SHP77 treated with DMSO at 0.1 percent for 48 hours (cell line): ENCODE data around the gene ADCY10.
"Not testable (repeated sequence)": the region's sequence is repeated elsewhere in the genome, so short reads cannot be mapped to it uniquely, and the experiment has no call there.

Experiments used
- DNase-seq: peaks from one replicate; lab custom pipeline; 2025; lab: John Stamatoyannopoulos, UW

Gene ADCY10

DNA sequence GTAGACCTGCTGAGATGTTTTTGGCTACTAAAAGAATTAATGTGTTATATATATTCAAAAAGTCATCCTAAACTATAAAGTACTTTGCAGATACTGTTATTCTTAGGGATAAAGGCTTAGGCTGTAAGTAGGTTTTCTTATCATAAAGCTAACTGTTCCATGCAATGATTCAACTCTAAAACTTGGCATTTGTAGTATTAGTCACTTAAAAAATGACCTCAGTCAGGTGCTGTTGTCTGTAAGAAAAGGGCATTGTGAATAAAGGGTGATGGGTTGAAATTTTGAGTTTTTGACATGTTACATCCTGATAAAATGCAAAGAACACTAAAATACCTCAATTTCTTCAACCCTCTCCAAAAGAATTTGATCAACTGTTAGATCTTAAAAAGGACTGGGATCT is 32.9 kb downstream of the ADCY10 start:
- DNase-seq: no peak

DNA sequence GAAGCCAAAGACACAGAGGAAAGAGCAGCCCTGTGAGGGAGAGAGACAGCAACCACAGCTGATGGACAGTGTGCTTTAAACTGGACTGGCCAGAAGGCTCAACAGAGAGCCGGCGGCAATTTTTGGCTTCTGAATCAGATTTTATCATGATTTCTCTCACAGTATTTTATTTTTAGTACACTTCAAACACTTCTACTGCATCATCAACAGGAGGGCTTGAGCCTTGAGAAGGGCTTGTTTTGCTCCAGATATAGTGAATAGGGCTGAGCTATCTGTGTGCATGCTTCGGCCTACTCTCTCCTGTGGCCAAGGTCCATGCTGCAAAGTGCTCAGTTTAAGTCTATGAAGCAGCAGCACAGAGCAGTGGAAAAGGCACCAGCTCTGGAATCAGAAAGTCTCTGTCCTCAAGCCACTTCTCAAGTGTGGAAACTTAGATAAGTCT is 33.3 kb downstream of the ADCY10 start:
- DNase-seq: no peak

DNA sequence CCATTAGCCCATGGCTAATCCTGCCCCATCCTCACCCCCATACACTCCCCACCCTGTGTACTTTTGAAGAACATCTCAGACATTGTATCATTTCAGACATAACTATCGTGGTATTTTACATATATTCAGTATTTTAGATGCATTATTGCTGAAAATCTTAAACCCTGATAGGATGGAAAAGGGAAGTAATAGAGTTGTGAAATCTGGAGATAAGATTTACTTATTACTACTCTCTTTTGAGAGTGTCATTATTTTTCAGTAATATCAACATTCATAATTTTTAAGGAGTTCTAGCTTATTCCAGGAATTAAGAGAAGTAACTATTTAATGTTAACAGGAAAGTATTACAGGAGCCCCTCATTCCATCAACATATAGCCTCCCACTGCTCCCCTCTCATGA is 34.4 kb downstream of the ADCY10 start:
- DNase-seq: no peak

DNA sequence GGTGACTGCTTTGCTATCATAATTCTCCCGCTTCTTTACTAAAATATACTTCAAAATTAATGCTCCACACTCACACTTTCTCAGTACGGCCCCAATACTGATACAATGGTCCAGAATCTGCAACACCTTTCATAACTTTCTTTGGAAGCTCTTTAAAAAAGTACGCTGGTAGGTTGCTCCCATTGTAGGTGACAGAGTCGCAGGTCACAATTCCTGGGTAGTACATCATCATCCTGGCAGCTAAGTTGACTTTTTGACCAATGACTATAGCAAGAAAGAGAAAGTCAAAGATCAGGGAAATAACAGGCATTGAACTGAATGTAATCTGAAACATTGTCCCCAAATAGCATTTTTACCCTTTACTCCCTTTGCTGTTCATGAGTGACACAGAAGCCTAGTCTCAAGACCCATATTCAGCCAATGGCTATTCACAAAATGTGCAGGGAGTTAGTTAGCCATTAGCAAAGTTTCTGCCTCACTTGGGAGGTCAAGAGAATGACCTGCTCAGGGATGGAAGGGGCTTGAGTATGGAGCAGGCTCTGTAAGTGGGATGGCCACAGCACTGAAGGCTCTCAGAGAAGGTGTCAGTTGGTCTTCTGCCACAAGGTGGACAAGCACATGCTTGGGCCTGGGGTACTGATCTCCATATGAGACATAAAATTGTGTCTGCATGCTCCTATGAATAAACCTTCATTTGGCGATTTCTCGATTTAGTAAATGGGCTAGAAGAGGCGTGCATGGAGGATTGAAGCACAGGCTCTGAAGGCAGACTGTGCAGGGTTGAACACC is 35.4 kb downstream of the ADCY10 start:
- no peak for DNase-seq

DNA sequence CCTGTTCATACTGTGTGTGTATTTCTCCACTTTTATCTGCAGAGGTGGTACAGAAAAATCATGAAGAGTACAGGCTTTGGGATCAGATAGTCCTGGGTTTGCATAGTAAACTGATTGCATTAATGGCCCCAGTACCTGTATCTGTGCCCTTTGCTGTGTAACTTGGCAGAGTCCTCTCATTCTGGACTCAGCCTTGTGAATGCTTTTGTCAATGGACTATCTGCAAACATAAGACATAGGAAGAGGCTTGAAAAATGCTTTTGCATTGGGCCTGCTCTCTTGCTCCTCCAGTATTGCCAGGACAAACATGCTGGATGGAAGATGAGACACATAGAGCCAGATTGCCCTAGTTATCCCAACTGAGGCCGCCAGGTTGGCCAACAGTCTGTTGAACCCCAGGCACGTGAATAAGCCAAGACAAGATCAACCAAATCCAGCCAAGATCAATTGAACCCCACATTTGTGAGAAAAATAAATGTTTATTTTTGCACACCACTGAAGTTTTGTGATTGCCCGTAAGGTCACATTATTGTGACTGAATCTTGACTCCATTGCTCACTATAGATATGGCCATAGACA is 37.2 kb downstream of the ADCY10 start:
- DNase-seq: no peak

DNA sequence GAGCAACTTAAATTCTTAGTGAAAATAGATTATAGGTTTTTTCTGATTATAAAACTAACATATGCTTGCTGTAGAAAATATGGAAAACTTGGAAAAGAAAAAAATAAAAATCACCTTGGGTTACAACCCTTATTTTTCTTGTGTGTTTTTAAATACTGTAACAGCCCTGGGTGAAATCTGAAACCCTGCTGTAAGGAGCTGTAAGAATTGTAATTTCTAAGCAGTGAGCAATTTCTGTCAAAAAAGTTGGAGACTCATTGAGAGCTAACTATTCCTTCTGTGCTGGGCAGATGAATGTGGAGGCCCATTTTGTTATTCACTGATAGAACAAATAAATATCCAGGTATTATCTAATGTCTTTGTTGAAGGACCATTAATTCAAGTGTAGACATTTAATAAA is 42.6 kb downstream of the ADCY10 start:
- no peak for DNase-seq

DNA sequence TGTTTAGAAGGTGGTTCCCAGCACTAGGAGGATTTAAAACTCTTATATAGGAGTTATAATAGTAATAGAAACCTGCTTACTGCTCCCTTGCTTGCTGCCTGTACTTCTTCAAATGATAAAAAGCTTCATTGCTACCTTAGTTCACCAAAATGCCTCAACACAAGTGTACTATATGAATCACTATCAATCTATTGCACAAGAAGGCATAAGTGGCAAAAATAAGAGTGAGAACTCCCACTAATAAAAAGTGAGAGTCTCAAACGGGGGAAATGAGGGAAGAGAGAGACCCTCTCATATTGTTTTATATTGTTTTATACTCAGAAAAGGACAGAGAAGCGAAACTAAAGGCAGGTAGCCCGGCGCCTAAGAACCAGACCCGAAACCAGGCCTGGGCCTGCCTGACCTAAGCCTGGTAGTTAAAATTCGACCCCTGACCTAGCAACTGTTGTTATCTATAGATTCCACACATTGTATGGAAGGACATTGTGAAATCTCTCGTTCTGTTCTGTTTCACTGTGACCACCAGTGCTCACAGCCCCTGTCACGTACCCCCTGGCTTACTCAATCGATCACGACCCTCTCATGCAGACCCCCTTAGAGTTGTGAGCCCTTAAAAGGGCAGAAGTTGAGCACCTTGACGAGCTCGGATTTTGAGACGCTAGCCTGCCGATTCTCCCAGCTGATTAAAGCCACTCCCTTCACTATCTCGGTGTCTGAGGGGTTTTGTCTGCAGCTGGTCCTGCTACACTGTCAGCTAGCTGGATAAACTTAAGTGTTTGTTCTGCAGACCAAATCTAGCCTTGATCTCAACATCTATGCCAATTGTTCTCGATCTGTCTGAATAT is 44.6 kb downstream of the ADCY10 start:
- DNase-seq: not testable (repeated sequence)

DNA sequence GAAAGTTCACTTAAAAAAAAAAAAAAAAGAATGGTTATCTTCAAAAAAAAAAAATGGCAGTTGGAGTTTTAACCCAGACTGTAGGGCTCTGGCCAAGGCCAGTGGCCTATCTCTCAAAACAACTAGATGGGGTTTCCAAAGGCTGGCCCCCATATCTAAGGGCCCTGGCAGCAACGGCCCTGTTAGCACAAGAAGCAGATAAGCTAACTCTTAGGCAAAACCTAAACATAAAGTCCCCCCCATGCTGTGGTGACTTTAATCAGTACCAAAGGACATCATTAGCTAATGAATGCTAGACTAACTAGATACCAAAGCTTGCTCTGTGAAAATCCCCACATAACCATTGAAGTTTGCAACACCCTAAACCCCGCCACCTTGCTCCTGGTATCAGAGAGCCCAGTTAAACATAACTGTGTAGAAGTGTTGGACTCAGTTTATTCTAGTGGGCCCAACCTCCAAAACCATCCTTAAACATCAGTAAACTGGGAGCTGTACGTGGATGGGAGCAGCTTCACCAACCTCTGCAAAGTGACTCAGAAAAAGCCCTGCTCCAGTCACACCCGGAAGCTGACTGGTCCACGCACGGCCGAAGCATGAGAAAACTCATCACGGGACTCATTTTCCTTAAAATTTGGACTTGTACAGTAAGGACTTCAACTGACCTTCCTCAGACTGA is 47.1 kb downstream of the ADCY10 start:
- DNase-seq: not testable (repeated sequence)

DNA sequence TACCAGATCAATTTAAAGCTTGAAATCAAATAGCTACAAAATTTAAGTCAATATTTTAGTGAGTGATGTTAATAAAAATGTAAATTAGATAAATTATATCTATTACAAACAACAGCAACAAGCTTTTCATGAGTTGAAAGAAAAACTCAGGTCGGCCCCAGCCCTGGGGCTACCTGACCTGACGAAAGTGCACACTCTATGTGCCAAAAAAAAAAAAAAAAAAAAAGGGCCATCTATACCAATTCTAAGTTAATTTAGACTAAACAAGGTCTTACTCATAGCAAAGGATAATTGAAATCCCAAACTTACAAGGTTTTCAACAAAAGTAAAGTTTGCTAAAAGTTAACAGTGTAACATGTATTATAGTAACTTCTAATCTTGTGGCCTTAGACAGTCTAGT is 47.6 kb downstream of the ADCY10 start:
- DNase-seq: not testable (repeated sequence)

DNA sequence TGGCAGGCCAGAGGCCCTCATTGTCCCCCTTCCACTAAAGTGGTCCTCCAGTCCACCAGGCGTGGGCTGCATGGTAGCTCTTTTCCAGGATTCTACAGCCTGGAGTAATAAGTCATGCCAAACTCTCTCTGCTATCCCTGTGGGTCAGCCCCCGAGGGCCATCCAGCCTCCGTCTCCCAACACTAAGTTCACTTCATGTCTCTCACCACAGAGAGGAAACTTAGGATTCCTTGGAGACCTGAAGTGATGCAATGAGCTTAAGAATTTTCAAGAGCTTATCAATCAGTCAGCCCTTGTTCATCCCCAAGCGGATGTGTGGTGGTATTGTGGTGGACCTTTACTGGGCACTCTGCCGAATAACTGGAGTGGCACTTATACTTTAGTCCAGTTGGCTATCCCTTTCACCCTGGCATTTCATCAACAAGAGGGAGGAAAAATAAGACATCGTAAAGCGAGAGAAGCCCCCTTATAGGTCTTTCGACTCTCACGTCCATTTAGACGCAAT is 48.1 kb downstream of the ADCY10 start:
- DNase-seq: not testable (repeated sequence)

DNA sequence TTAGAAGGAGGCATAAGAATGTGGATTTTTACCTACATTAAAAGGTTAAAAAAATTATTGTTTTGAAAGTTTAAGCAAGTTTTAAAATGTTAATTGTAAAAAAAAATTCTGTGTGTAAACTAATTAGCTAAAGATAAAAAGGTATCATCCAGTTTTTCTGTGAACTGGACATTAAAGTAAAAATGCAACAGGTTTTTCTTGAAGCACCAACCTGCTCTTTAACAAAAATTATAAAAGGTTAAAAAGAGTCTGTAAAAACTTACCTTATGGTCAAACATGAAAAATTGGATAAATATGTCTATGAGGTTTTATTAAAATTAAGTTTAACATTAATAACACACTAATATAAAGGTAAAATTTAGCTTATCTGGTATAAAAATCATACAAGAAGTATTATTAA is 48.7 kb downstream of the ADCY10 start:
- not testable (repeated sequence) for DNase-seq

DNA sequence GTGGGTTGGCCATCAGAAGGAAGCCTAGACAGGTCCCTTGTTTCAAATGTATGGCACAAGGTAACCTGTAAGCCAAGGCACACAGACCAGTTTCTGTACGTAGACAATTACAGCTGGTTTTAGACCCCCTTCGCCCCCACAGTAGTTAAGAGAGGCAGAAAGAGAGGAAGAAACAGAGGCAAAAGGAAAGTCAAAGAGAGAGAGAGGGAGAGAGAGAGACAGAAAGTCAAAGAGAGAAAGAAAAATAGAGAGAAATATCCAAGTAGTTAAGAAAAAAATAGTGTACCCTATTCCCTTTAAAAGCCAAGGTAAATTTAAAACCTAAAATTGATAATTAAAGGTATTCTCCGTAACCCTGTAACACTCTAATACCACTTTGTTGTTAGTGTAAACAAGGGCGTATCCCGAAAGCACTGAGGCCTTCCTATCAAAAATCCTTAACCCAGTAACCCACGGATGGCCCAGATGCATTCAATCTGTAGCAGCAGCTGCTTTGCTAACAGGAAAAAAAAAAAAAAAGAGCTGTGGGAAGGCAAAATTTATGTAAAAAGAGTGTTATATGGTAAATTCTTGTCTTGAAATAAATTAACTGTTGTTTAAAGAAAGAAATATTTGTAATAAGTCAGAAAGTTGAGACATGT is 49.4 kb downstream of the ADCY10 start:
- no peak for DNase-seq

DNA sequence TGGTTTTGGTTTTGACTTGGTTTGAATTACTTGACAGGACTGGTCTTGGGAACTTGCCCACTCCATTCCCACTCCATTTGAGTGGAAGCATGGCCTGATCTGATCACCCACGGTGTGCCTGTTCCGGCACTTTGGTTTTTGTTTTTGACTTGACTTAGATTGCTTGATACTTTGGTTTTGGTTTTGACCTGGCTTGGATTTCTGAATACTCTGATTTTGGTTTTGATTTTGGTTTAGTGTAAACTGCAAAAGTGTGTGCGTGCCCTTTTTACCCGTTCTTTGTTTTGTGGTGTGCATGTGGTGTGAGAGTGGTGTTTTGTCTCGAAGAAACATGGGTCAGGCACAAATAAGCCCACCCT is 50.0 kb downstream of the ADCY10 start:
- no peak for DNase-seq

DNA sequence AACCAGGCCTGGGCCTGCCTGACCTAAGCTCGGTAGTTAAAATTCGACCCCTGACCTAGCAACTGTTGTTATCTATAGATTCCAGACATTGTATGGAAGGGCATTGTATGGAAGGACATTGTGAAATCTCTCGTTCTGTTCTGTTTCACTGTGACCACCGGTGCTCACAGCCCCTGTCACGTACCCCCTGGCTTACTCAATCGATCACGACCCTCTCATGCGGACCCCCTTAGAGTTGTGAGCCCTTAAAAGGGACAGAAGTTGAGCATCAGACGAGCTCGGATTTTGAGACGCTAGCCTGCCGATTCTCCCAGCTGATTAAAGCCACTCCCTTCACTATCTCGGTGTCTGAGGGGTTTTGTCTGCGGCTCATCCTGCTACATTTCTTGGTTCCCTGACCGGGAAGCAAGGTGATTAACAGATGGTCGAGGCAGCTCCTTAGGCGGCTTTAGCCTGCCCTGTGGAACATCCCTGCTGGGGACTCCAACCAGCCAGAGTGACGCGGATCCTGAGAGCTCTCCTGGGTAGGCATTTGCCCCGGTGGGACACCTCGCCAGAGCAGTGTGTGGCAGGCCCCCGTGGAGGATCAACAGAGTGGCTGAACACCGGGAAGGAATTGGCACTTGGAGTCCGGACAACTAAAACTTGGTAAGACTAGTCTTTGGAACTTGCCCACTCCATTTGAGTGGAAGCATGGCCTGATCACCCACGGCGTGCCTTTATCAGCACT is 50.6 kb downstream of the ADCY10 start:
- not testable (repeated sequence) for DNase-seq

DNA sequence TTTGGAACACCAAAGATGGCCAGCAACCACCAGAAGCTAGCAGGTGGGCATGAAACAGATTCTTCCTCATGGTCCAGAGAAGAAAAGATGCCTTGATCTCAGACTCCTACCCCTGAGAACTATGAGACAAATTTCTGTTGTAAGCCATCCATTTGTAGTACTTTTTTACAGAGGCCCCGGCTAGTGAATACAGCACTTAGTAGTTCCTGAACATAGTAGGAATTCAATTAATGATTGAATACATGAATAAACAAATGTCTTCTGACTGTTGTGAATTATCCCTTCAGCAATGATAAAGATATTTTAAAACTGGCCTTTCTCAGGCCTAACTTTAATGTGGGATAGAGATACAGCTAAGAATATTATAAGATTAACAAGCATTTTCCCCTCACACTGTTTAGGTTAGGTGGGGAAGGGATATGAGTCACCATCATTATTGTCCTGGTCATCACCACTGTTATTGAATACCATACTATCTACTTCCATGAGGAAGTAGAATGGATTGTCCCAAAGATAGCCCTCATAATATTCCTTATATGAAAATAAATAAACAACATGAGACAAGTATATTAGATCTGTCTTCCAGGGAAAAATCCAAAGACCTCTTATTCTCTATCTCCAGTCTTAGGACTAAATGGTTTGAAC is 51.4 kb downstream of the ADCY10 start:
- no peak for DNase-seq

DNA sequence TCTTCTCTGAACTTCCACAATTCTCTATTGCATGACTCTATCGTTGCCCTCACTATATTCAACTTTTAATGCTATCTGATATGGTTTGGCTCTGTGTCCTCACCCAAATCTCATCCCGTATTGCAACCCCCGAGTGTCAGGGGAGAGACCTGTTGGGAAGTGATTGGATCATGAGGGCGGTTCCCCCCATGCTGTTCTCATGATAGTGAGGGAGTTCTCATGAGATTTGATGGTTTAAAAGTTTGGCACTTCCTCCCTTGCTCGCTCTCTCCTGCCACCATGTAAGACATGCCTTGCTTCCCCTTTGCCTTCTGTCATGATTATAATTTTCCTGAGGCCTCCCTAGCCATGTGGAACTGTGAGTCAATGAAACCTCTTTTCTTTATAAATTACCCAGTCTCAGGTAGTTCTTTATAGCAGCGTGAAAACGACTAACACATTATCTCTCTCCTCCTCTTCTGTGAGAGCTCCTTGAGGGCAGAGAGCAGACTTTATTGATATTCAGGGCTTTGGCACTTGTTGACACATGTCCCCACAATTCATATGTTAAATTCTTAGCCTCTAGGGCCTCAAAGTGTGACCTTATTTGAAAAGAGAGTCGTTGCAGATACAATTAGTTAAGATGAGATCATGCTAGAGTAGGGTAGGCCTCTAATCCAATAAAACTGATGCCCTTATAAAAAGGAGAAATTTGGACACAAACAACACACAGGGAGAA is 52.1 kb downstream of the ADCY10 start:
- DNase-seq: no peak

DNA sequence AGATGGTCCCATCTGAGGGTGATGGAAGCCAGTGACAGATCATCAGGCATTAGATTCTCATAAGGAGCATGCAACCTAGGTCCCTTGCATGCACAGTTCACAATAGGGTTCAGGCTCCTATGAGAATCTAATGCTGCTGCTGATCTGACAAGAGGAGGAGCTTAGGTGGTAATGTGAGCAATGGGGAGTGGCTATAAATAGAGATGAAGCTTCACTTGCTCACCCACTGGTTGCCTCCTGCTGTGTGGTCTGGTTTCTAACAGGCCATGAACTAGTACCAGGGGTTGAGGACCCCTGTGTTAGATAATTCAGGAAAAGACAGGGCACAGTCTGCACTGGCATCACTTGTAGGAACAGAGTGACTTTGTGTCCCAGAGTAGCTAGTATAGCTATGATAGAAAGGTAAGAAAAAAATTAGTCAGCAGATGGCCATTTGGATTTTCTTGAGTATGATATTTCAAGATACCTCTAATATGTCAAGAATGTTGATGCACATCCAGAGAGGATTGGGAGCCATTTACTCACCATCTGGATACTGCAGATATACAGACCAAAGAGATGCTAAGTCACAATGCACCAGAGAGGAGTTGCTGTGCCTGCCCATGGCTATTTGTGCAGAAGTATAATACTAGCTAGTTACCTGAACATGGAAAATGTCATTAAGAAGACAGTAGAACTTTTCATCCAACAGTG is 53.6 kb downstream of the ADCY10 start:
- DNase-seq: no peak

DNA sequence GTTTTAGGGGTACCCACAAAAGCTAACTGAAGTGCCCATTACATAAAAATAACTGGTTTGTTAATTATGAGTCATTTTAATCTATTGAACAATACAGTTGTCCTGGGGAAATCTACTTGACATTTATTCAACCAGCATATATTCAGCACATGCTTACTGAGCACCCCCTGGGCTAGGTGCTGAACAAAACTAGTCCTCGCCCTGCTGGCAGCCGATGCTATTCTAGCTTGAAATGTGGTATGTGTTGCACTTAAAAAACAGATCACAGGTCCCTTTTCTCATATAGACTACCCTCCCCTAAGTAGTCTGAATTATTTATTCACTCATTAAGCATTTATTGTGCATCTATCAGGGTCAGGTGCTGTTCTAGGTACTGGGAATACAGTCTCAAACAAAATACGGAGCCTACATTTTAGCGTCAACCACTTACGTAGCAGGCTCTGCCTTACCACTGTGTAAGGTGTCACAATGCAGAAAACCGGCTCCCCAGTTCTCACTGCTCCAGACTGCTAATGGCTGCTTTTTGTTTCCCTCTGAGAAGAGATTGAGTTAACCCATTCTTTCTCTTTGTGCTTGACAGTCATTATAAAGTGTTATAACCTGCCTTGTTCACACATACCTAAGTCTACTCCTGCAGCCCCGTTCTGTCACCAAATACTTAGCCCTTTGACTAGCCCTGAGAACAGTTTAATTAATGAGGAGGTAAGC is 57.1 kb downstream of the ADCY10 start:
- no peak for DNase-seq

DNA sequence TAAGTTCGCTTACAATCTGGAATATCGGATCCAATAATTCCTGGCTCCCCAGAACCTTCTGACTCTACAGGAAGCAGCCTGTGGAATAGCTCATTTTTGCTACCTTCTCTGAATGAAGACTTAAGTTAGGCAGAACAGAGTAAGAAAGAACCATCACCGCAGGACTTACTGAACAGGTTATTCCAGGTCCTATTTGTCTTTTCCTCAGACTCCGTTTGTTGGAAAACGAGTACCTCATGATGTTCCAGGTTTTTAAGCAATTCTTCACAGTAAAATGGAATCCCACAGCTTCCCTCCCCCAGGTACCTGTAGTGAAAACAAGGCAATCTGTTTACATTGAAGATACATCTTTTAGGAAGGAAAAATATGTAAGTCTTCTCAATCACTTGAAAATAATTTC is 59.8 kb downstream of the ADCY10 start:
- no peak for DNase-seq
